Central memory CD8-positive, alpha-beta T cell (primary cell): ENCODE measurements around the gene CCSER2.

ENCODE experiments used
- ATAC-seq: fragments of 150-1000 bp; cut with Tn5 transposase; replicated peaks from 2 replicates; pipeline ENCODE4 v1.10.0; 2022; ENCODE audit warnings: mild to moderate bottlenecking, moderate FRiP score, moderate number of reproducible peaks; ENCODE audit not compliant: poor library complexity, severe bottlenecking; ENCODE audit errors: extremely low read depth
- DNase-seq, 2 donors: peaks; one replicate each; pipeline ENCODE4 v3.0.0; 2021; ENCODE audit warnings: low spot score in 2 of 2
- H3K27ac Mint-ChIP-seq: one replicate; pipeline ENCODE4 v1.8.0; 2022; ENCODE audit warnings: low read depth, mild to moderate bottlenecking, moderate library complexity, mixed read lengths
- H3K27me3 Mint-ChIP-seq: one replicate; pipeline ENCODE4 v1.8.0; 2022; ENCODE audit warnings: mixed read lengths
- H3K36me3 Mint-ChIP-seq: one replicate; pipeline ENCODE4 v1.8.0; 2022; ENCODE audit warnings: mild to moderate bottlenecking, moderate library complexity, mixed read lengths; ENCODE audit not compliant: insufficient read depth
- H3K4me1 Mint-ChIP-seq: one replicate; pipeline ENCODE4 v1.8.0; 2022; ENCODE audit warnings: mixed read lengths
- H3K4me3 Mint-ChIP-seq: one replicate; pipeline ENCODE4 v1.8.0; 2022; ENCODE audit warnings: mild to moderate bottlenecking, moderate library complexity, mixed read lengths
- H3K9me3 Mint-ChIP-seq: one replicate; pipeline ENCODE4 v1.8.0; 2022; ENCODE audit warnings: mixed read lengths

Gene CCSER2

GRCh38 chr10:84296091-84296981, 32.1 kb upstream of the CCSER2 start:
- Mint-ChIP-seq H3K27ac (no peak overlapping the region), H3K4me3 (no peak overlapping the region), H3K9me3 (no peaks in the 10 kb centered on the region), H3K27me3 (peaks cover 20% of the 10 kb centered on the region), H3K36me3 (no peaks in the 10 kb centered on the region), H3K4me1 (no peaks in the 10 kb centered on the region)
- no peak for ATAC-seq
- no peak for DNase-seq

GRCh38 chr10:84298057-84298456, 30.3 kb upstream of the CCSER2 start:
- peaks cover 20% of the 10 kb centered on the region for H3K27me3 Mint-ChIP-seq
- no peak overlapping the region for H3K27ac Mint-ChIP-seq
- no peaks in the 10 kb centered on the region for H3K9me3 Mint-ChIP-seq
- ATAC-seq (no peak), DNase-seq (no peak)
- H3K4me1 Mint-ChIP-seq = no peaks in the 10 kb centered on the region
- H3K36me3 Mint-ChIP-seq = no peaks in the 10 kb centered on the region
- no peak overlapping the region for H3K4me3 Mint-ChIP-seq

GRCh38 chr10:84302223-84302622, 26.2 kb upstream of the CCSER2 start:
- no peak overlapping the region for H3K27ac Mint-ChIP-seq

GRCh38 chr10:84306751-84307384, 21.5 kb upstream of the CCSER2 start:
- Mint-ChIP-seq H3K27ac (no peak overlapping the region), H3K27me3 (no peaks in the 10 kb centered on the region), H3K36me3 (no peaks in the 10 kb centered on the region), H3K4me1 (peaks cover 11% of the 10 kb centered on the region), H3K9me3 (no peaks in the 10 kb centered on the region), H3K4me3 (no peak overlapping the region)
- ATAC-seq (no peak), DNase-seq (no peak)

More at GRCh38 chr10:84302223-84302622, 26.2 kb upstream of the CCSER2 start:
- DNase-seq (no peak), ATAC-seq (no peak)
- Mint-ChIP-seq H3K9me3 (no peaks in the 10 kb centered on the region), H3K27me3 (peaks cover 20% of the 10 kb centered on the region), H3K36me3 (no peaks in the 10 kb centered on the region), H3K4me1 (no peaks in the 10 kb centered on the region), H3K4me3 (no peak overlapping the region)

- H3K27ac Mint-ChIP-seq = no peak overlapping the region
- H3K27me3 Mint-ChIP-seq = no peaks in the 10 kb centered on the region
- H3K4me3 Mint-ChIP-seq = no peak overlapping the region
- no peaks in the 10 kb centered on the region for H3K36me3 Mint-ChIP-seq
- no peak for DNase-seq
- ATAC-seq = no peak
- peaks cover 11% of the 10 kb centered on the region for H3K4me1 Mint-ChIP-seq
- H3K9me3 Mint-ChIP-seq = no peaks in the 10 kb centered on the region
Measured at GRCh38 chr10:84308021-84308420, 20.4 kb upstream of the CCSER2 start.

GRCh38 chr10:84308481-84309304, 19.7 kb upstream of the CCSER2 start:
- ATAC-seq (no peak), DNase-seq (no peak)
- no peaks in the 10 kb centered on the region for H3K36me3 Mint-ChIP-seq
- H3K27ac Mint-ChIP-seq = no peak overlapping the region
- H3K4me1 Mint-ChIP-seq = peaks cover 11% of the 10 kb centered on the region
- H3K27me3 Mint-ChIP-seq = no peaks in the 10 kb centered on the region
- H3K9me3 Mint-ChIP-seq = no peaks in the 10 kb centered on the region
- no peak overlapping the region for H3K4me3 Mint-ChIP-seq

- H3K27me3 Mint-ChIP-seq = no peaks in the 10 kb centered on the region
- ATAC-seq (no peak), DNase-seq (no peak)
- H3K27ac Mint-ChIP-seq = no peak overlapping the region
- H3K9me3 Mint-ChIP-seq = no peaks in the 10 kb centered on the region
- H3K4me1 Mint-ChIP-seq = peaks cover 11% of the 10 kb centered on the region
- no peak overlapping the region for H3K4me3 Mint-ChIP-seq
- no peaks in the 10 kb centered on the region for H3K36me3 Mint-ChIP-seq
Measured at GRCh38 chr10:84310470-84310869, 17.9 kb upstream of the CCSER2 start.

GRCh38 chr10:84311576-84311975, 16.8 kb upstream of the CCSER2 start:
- no peak for DNase-seq
- ATAC-seq = no peak
- H3K4me1 Mint-ChIP-seq = peaks cover 11% of the 10 kb centered on the region
- H3K4me3 Mint-ChIP-seq = no peak overlapping the region
- H3K27ac Mint-ChIP-seq = no peak overlapping the region
- no peaks in the 10 kb centered on the region for H3K27me3 Mint-ChIP-seq
- H3K9me3 Mint-ChIP-seq = no peaks in the 10 kb centered on the region
- H3K36me3 Mint-ChIP-seq = no peaks in the 10 kb centered on the region

GRCh38 chr10:84312816-84313215, 15.6 kb upstream of the CCSER2 start:
- Mint-ChIP-seq H3K4me3 (no peak overlapping the region), H3K4me1 (peaks cover 11% of the 10 kb centered on the region), H3K9me3 (no peaks in the 10 kb centered on the region), H3K27ac (no peak overlapping the region), H3K27me3 (no peaks in the 10 kb centered on the region), H3K36me3 (no peaks in the 10 kb centered on the region)
- ATAC-seq = no peak
- no peak for DNase-seq

GRCh38 chr10:84314275-84314674, 14.1 kb upstream of the CCSER2 start:
- no peaks in the 10 kb centered on the region for H3K9me3 Mint-ChIP-seq
- DNase-seq (no peak), ATAC-seq (no peak)
- H3K4me1 Mint-ChIP-seq = peaks cover 2% of the 10 kb centered on the region
- no peaks in the 10 kb centered on the region for H3K36me3 Mint-ChIP-seq
- H3K27me3 Mint-ChIP-seq = no peaks in the 10 kb centered on the region
- no peak overlapping the region for H3K4me3 Mint-ChIP-seq
- no peak overlapping the region for H3K27ac Mint-ChIP-seq

GRCh38 chr10:84317174-84317573, 11.2 kb upstream of the CCSER2 start:
- H3K27me3 Mint-ChIP-seq = no peaks in the 10 kb centered on the region
- no peak for ATAC-seq
- H3K9me3 Mint-ChIP-seq = no peaks in the 10 kb centered on the region
- H3K4me1 Mint-ChIP-seq = no peaks in the 10 kb centered on the region
- no peaks in the 10 kb centered on the region for H3K36me3 Mint-ChIP-seq
- DNase-seq = no peak
- H3K27ac Mint-ChIP-seq = no peak overlapping the region
- H3K4me3 Mint-ChIP-seq = no peak overlapping the region

GRCh38 chr10:84321902-84322301, 6.5 kb upstream of the CCSER2 start:
- Mint-ChIP-seq H3K27me3 (no peaks in the 10 kb centered on the region), H3K4me1 (no peaks in the 10 kb centered on the region), H3K27ac (no peak overlapping the region), H3K36me3 (no peaks in the 10 kb centered on the region), H3K9me3 (no peaks in the 10 kb centered on the region), H3K4me3 (no peak overlapping the region)
- ATAC-seq (no peak), DNase-seq (no peak)
